Measurements from ENCODE around the gene DNM3.
A peak's percentile ranks its signal among the peaks of the same experiment; 100 is the strongest.
"Not testable (repeated sequence)": the region's sequence is repeated elsewhere in the genome, so short reads cannot be mapped to it uniquely, and the experiment has no call there.

DNM3 gene

DNA sequence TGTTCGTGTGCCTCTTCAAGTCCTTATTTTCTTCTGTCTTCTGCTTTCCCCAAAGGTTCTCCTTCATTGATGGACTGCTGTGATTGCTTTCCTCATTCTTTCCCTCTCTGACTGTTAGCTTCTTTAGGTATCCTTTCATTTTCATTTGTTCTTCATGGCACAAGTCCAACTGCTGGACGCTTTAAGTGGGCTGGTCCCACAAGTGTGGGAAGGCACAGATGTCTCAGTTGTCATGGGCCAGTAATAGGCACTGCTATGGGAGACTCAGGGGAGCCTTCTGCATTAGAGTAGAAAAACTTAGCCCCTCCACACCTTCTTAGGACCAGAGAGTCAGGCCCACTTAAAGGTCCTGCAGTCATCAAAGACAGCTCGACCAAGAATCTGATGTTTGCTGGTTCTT, 456.8 kb downstream of the DNM3 start:
- DNase-seq: no peak

DNA sequence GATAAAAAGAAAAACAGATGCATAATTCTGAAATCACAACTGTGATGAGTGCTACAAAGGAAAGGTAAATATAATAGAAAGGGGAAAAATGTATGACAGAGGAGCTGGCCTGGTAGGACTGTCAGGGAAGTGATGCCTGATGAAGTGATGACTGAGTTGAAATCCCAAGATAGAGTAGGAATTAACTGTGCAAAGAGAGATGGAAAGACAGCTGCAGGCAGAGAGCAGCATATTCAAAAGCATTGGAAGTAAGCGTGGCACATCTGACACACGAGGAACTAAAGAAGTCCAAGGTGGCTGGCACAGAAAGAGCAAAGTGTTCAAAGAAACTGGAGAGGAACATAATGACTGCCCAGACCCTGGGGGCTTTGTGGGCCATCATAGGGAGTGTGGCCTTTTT, 457.6 kb downstream of the DNM3 start:
- DNase-seq: no peak

DNA sequence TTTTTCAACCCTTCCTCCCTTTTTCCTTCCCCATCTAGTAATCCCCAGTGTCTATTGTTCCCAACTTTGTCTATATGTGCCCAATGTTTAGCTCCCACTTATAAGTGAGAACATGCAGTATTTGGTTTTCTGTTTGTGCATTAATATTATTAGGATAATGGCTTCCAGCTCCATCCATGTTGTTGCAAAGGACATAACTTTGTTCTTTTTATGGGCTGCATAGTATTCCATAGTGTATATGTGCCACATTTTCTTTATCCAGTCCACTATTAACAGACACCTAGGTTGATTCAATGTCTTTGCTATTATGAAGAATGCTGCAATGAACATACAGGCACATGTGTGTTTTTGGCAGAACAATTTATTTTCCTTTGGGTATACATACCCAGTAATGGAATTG, 458.2 kb downstream of the DNM3 start:
- no peak for DNase-seq

DNA sequence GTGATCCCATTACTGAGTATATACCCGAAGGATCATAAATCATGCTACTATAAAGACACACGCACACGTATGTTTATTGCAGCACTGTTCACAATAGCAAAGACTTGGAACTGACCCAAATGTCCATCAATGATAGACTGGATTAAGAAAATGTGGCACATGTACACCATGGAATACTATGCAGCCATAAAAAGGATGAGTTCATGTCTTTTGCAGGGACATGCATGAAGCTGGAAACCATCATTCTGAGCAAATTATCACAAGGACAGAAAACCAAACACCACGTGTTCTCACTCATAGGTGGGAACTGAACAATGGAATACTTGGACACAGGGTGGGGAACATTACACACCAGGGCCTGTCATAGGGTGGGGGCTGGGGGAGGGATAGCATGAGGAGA, 466.2 kb downstream of the DNM3 start:
- not testable (repeated sequence) for DNase-seq

DNA sequence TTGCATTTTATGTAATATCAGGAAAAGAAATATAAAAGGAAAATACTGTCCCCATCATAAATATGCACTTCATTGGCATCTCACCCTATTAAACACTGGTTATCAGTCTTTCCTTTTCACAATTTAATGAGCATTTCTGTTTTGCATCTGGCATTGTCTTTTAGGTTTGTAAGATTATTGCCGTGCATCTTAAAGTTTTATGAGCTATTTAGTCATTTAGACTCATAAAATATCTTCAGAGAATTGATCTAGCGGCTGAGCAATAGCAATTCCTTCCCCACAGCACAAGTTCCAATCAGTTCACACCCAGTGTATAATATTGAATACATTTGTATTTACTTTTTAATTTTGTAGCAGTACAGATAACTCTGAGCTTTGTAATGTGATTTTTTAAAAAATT, 466.8 kb downstream of the DNM3 start:
- DNase-seq: no peak

DNA sequence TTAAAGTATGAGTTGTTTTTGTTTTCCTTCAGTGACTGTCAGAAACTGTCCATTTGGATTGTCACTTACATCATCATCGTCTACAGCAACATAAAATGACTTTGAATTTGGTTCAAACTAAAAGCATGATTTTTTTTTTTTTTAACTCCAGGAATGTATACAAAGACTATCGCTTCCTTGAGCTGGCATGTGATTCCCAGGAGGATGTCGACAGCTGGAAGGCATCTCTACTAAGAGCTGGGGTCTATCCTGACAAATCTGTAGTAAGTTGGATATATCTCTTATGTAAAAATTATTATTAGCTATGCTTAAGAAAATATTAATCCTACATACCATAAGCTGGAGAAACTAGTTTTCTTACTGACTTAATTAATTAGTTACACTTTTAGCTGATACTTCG, 467.3 kb downstream of the DNM3 start:
- no peak for DNase-seq

DNA sequence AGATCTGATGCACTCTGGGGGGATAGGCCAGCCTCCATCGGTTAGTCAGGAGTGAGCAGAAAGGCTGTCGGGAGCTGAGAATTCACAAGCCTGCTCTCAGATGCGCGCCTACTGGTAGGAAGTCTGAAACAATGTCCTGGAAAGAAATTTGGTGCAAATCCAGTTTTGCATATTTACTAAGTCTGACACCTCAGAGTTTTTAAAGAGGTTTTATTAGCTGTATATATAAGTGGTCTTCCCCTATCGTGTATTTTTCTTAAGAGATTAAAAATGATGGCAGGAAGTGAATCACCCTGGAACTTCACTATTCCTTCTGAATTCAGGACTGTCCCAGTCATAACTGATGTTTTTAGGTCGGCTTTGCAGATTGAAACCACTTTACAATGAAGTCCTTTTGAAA, 479.4 kb downstream of the DNM3 start:
- no peak for DNase-seq

DNA sequence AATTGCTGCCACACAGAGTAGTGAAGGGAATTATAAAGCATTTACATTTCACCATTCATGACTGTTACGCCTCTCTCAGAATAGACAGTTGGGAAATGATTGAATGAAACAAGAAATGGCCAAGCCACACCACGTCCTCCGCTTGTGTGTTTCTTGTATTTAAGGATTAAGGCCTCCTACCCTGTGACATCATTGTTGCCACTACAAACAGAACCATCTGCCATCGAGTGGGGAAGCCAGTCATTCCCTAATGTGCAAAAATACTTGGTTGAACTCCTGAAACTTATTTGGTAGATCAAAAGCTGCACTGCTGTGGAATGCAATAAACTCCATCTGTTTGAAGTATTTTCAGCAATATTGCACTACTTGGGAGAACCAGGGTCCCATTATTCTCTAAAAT, 480.2 kb downstream of the DNM3 start:
- no peak for DNase-seq

DNA sequence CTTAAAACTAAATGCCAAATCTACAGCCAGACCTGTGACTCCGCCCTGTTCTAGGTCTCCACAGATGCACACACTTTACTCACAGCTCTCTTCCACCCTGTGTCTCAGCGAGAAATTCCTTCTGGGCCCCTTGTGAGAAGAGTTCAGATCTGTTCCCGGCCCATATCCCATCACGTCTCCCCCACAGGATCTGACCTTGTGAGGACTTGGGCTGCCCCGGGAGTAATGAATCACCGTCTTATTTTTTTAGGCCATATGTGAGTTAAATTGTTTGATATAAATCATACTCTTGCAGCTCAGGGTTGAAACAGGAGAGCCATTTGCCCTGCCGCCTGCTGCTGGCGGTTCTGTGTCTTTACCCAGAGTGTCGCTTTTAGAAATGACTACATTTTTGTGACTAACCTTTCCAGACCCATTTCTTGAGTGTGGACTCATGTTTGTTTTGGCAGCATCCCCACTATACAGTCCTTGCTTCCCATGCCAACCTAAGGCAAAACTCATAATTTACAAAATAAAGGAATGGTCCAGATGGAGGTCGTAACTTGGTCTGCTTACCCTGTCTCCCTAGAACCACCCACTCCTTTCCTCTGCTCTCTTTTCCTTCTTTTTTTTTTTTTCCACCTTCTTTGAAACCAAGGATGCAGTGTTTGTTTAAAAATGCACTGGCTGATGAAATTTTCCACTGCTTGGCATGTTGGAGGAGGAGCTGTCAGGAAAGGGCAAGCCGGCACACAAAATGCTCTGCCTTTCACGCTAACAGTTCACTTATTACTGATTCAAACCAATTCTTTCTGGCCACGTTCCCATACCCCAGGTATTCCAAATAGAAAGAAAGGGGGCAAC, 481.1 kb downstream of the DNM3 start:
- DNase-seq: no peak

DNA sequence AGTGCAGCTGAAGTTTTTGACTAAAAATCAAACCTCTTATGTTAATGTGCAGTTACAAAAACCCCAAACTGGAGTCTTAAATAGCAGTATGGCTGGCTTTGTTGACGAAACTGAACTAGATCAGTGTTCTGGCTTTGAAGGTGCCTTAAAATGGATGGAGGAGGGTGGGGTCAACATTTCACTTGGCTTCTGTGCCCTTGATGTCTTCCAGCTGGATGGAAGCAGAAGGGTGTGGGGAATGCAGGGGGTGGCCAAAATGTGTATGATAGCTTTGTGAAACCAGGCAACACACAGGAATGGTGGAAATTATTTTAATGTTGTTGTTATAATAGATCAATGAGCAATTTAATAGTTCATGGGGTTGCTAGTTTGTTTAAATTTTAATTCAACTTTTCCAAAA, 482.4 kb downstream of the DNM3 start:
- no peak for DNase-seq

DNA sequence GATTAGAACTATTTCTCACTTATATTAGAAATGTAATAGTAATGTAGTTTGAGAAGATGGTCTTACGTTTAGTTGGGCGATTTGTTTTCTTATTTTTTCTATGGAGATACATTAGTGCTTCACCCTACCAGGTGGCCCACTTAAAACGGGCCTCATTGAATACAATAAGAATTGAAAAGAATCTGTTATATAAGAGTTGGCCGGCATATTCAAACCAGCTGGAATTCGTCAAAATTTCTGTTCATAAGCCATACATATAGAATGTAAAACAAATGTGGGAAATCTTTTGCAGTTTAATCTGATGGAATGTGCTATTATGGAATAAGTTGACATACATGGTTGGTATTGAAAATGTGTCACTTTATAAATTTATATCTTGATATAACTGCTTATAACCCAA, 482.8 kb downstream of the DNM3 start:
- no peak for DNase-seq

DNA sequence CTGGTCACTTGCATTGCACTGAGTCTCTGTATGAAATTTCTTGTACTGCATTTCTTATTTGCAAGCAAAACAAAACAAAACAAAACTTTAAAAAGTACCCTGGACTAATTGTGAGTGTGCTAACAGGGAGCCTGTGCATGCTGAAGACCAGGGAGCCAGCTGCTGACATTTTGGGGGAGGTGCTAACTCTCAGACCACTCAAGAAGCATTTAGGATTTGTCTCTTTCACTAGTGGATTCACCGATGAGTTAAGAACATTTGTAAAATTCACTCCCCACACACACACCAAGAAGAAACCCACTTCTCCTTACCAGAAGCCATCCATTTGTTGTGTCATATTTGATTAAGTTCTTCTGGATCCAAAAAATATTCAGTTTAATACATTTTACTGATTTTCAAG, 483.5 kb downstream of the DNM3 start:
- DNase-seq: no peak

DNA sequence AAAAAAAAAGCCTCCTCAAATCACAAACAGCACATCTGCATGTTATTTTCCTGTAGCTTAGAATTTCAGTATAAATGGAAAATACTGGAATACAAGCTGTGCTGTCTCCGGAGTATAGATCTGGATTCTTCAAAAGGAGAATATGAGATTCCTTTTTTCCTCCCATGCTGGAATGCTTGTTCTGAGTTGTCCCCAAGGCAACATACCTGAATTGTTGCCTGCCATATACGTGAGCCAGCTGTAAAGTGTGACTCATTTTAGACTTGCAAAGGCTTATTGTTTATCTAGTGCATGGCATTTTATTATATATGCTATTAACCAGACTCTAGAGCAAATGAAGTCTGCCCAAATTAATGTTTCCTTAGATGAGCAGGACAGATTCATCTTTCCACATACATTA, 484.2 kb downstream of the DNM3 start:
- no peak for DNase-seq

DNA sequence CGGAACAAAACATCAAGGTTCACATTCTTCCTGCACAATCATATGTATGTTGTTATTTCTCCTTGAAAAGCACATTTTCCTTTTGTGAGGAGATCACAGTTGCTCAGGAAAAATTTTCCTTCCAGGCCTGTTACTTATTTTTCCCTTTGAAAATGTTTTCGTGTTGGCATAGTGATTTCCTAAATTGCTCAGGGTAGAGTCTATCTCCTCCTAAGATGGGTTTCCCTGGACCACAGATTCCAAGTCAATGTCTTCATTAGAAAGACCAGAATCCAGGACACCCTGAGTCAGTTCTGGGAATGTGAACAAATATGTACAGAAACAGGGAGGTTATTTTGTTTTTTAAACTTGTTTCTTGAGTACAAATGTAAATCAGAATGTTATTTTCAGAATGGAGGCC, 484.8 kb downstream of the DNM3 start:
- no peak for DNase-seq

DNA sequence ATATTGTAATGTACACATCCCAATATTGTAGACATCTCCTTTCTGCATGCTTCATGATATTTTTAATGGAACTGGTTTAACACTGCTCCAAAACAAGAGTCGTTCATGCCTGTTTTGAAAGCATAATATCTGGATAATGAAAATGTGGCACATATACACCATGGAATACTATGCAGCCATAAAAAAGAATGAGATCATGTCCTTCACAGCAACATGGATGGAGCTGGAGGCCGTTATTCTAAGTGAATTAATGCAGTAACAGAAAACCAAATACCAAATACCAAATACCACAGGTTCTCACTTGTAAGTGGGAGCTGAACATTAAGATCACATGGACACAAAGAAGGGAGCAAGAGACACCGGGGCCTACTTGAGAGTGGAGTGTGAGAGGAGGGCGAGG, 487.0 kb downstream of the DNM3 start:
- no peak for DNase-seq

DNA sequence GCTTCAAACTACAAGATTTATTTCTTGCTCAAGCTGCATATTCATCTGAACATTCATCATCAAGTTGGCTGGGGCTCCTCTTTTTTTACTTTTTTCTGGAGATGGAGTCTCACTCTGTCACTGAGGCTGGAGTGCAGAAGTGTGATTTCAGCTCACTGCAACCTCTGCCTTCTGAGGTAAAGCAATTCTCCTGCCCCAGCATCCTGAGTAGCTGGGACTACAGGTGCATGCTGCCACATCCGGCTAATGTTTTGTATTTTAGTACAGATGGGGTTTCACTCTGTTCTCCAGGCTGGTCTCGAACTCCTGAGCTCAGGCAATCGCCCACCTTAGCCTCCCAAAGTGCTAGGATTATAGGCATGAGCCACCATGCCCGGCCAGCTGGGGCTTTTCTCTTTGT, 490.9 kb downstream of the DNM3 start:
- DNase-seq: no peak

DNA sequence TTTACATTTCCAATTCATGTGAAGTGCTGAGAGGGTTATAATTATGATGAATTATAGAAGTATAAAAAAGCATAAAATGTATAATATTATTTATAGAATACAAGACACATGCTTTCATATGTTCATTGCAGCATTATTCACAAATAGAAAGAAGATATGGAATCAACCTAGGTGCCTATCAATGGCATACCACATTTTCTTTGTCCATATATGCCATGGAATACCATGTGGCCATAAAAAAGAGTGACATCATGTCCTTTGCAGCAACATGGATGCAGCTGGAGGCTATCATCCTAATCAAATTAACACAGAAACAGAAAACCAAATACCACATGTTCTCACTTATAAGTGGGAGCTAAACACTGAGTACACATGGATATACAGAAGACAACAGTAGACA, 494.1 kb downstream of the DNM3 start:
- DNase-seq: no peak

DNA sequence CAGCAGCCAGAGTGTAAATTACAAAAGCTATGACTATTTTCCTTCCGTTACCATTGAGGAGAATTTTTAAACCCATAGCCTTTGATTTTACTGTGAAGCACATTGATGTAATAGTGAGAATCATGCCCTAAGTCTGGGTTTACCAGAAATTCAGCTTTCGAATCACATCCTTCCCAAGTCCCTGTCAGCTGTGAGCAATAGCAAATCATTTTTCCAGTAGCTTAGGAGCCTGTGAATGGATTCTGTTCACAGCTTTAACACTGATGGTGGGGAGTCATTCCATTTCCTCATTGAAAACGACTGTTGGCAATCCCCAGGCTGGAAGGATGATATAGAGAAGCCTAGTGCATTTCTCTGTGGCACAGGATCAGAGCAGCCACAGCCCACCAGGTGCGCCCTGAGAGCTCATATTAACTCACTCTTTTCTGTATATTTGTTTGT, 497.0 kb downstream of the DNM3 start:
- peak; percentile 7 for DNase-seq

DNA sequence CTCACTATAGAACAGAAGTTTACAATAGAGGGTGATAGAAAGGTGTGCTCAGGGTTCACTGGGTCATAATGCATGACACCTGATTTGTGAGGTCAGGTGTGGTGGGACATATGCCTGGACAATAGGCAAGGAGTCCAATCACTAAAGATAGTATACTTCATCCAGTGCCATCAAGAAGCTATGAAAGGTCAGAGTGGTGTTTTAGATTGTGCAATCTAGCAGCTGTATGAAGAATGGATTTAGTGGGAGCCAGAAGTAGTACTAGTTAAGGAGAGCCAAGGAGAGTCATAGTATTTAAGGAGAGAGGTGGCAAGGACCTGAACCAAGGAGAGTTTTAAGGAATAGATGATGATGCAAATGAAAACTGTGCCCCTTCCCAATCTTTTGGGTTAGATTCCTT, 498.5 kb downstream of the DNM3 start:
- no peak for DNase-seq

DNA sequence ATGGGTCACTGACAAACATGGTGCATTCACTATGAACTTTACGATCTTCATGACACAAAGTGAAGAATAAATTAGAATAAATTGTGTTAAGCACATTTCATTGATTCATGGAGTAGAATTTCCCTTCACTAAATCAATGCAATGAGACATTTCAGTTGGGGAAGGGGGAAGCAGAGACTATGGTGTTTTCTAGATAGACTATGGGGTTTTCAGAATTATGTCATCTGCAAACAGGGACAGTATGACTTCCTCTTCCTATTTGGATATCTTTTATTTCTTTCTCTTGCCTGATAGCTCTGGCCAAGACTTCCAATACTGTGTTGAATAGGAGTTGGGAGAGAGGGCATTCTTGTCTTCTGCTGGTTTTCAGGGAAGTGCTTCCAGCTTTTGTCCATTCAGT, 499.2 kb downstream of the DNM3 start:
- DNase-seq: no peak

DNA sequence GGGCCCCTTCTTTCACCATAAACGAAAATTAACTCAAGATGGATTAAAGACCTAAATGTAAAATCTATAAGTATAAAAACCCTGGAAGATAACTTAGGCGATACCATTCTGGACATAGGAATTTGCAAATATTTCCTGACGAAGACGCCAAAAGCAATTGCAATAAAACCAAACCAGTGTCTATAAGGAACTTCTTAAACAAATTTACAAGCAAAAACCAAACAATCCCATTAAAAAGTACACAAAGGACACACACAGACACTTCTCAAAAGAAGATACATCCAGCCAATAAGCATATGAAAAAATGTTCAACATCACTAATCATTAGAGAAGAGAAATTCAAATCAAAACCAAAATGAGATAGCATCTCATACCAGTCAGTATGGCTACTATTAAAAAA, 500.4 kb downstream of the DNM3 start:
- DNase-seq: no peak

DNA sequence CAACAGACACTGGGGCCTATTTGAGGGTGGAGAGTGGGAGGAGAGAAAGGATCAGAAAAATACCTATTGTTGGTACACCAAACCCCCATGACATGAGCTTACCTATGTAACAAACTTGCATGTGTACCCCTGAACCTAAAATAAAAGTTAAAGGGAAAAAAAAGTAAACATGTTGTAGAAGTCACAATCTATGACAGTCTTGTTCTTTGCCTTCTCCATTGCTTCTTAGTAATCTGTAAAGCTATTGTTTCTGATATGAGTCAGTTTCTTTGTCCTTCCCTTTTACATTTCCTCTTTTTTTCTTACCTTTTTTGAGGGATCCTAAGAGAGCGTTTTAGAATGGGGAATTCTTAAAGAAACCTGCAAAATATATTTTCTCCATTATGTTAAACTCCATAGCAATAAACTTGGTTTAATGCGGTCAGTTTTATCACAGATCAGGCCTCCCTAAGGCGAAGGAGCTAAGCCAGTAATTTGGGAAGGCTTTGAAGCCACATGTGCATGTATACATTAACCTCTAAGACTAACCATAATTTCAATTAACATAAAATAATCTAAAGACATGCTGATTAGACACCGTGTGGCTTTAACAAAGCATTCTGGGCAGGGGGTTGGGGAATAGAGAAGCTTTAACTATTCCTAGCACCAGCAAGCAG, 501.4 kb downstream of the DNM3 start:
- DNase-seq: no peak

DNA sequence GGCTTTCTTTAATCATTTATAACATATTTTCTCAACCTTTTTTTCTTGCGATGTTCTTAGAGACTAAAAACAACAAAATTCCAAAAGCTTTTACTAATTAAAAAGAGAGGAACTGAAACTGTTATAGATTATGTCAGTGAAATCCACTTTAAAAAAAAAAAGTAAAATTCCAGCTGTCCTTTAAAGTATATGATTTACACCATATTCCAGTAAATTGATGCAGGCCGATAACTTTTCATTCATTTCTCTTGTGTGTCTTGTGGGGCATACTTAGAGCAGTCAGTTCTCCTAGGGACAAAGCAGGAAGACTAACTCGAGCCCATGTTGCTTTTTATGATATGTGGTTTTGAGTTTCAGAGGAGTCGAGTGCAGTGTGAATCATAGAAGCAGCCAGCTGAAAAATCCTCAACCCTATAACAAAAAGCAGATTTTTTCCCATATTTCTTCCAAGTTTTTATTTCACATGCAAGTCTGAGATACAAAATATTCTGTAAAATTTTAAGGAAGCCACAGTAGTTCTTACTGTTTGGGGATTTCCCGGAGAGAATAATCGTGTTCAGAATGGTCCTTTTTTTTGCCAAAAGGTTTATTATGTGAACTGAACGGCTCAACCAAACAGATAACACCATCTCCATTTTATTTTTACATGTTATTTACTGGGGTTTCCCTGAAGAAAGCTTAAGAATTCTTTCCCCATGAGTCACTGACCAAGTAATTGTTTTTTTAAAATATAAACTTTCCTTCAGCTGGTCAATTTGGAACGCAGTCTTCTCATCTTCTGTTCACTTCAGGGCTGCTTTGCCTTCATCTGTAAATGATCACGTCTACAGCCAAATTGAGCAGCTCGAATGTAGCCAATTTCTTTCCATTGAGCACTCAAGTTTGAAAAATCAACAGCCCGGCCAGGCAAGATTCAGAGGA, 502.2 kb downstream of the DNM3 start:
- DNase-seq: no peak

DNA sequence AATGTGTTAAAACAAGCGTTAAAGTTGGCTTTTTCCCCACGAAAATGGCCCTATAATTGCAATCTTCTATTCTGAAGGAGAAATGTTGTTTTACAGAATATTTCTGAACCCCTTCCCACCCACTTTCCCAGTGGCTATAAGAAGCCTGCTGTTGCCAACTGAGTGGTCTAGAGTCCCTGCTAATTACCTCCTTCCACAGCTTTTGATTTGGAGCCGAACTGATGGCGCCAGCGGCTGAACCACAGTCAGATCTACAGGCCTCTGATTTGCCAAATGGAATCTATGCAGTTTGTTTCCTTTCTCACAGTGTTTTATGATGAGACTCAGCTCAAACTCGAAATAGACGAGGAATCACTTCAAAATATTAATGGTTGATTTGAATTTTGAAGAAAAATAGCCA, 503.1 kb downstream of the DNM3 start:
- no peak for DNase-seq

All from stimulated activated CD4-positive, alpha-beta T cell treated with anti-CD3 and anti-CD28 coated beads, Interleukin-12 subunit alpha, Interleukin-12 subunit beta, amount 100 ng/mL, for 4 hours (primary cell).